SK-N-SH (cell line): ENCODE results near the gene FCAMR. TPM values are rescaled to one million over a fixed set of nuclear protein-coding genes. Genes with fewer than 3 reads are reported as not detected.

Experiments
- CTCF ChIA-PET: fragments of 300-600, 350-600 bp; formaldehyde crosslinking; extraction: SDS; loops from one replicate; lab custom pipeline; 2021; lab: Yijun Ruan, JAX
- POLR2A ChIA-PET: fragments of 350-600 bp; sonication (Branson Sonifier 250); formaldehyde crosslinking; extraction: SDS; loops from one replicate; lab custom pipeline; 2020; ENCODE audit warnings: antibody characterized with exemption, inconsistent platforms; lab: Yijun Ruan, JAX
- DNase-seq: peaks from one replicate; pipeline ENCODE4 v3.0.0; 2012
- H2AFZ ChIP-seq: fragments of 200-600 bp; sonication (generic); 2 replicates; pipeline ENCODE4 v1.8.1; 2016; ENCODE audit warnings: antibody characterized with exemption, mild to moderate bottlenecking, low read depth
- H3F3A ChIP-seq: fragments of 200-600 bp; sonication (generic); replicated peaks from 2 replicates; pipeline ENCODE3; 2016; ENCODE audit warnings: antibody characterized with exemption, mild to moderate bottlenecking; ENCODE audit not compliant: insufficient read depth
- H3K27ac ChIP-seq, 2 experiments: fragments of 200-500 bp in 1 of 2; fragments of 200-600 bp in 1 of 2; sonication (Bioruptor generic) in 1 of 2; sonication (generic), shearing (Covaris generic) in 1 of 2; 2 replicates each; pipeline versions ENCODE4 v1.5.1 to v1.6.1; 2014 to 2016; ENCODE audit warnings: low read depth in 2 of 2, inconsistent platforms in 1 of 2, low read length in 1 of 2, mild to moderate bottlenecking in 1 of 2, mixed read lengths in 1 of 2
- H3K27me3 ChIP-seq: fragments of 200-600 bp; sonication (generic), shearing (Covaris generic); 2 replicates; pipeline ENCODE4 v1.6.1; 2016; ENCODE audit warnings: mixed run types; ENCODE audit not compliant: insufficient read depth
- H3K36me3 ChIP-seq, 2 experiments: fragments of 200-500 bp in 1 of 2; fragments of 200-600 bp in 1 of 2; sonication (Bioruptor generic) in 1 of 2; sonication (generic) in 1 of 2; replicated peaks in 1 of 2; 2 replicates each; pipeline versions ENCODE3 to v1.5.1; 2014 to 2016; ENCODE audit warnings: low read length in 1 of 2, mild to moderate bottlenecking in 1 of 2; ENCODE audit not compliant: insufficient read depth in 2 of 2, control insufficient read depth in 1 of 2
- H3K4me1 ChIP-seq, 2 experiments: fragments of 200-500 bp in 1 of 2; fragments of 200-600 bp in 1 of 2; sonication (Bioruptor generic) in 1 of 2; sonication (generic), shearing (Covaris generic) in 1 of 2; 2 replicates each; pipeline versions ENCODE4 v1.5.1 to v1.6.1; 2014 to 2016; ENCODE audit warnings: low read depth in 1 of 2, low read length in 1 of 2, mixed run types in 1 of 2; ENCODE audit not compliant: insufficient read depth in 2 of 2, control insufficient read depth in 1 of 2
- H3K4me2 ChIP-seq: fragments of 200-600 bp; sonication (generic), shearing (Covaris generic); 2 replicates; pipeline ENCODE4 v1.6.1; 2017; ENCODE audit warnings: mixed run types
- H3K4me3 ChIP-seq, 2 experiments: fragments of 200-500 bp in 1 of 2; fragments of 200-600 bp in 1 of 2; sonication (Bioruptor generic) in 1 of 2; sonication (generic), shearing (Covaris generic) in 1 of 2; 2 replicates each; pipeline versions ENCODE4 v1.5.1 to v1.8.1; 2014 to 2016; ENCODE audit warnings: low read depth in 2 of 2, inconsistent platforms in 1 of 2, low read length in 1 of 2, mild to moderate bottlenecking in 1 of 2, mixed read lengths in 1 of 2, moderate library complexity in 1 of 2
- H3K79me2 ChIP-seq: fragments of 200-600 bp; sonication (generic); 2 replicates; pipeline ENCODE4 v1.8.1; 2017; ENCODE audit warnings: mild to moderate bottlenecking; ENCODE audit not compliant: insufficient read depth
- H3K9ac ChIP-seq: fragments of 200-600 bp; sonication (generic); 2 replicates; pipeline ENCODE4 v1.6.1; 2017; ENCODE audit warnings: mixed run types
- H3K9me2 ChIP-seq: fragments of 200-600 bp; sonication (generic); 2 replicates; pipeline ENCODE4 v1.6.1; 2017; ENCODE audit warnings: mixed run types
- H3K9me3 ChIP-seq: fragments of 200-600 bp; sonication (generic); 2 replicates; pipeline ENCODE4 v1.6.1; 2017; ENCODE audit warnings: mixed run types, mild to moderate bottlenecking, moderate library complexity
- H4K20me1 ChIP-seq: fragments of 200-600 bp; sonication (generic); 2 replicates; pipeline ENCODE4 v1.6.1; 2017; ENCODE audit warnings: mild to moderate bottlenecking, mixed run types; ENCODE audit not compliant: insufficient read depth
- CTCF ChIP-seq: fragments of 200-600 bp; sonication (generic); IDR thresholded peaks from 2 replicates; pipeline ENCODE4 v1.6.1; 2017; ENCODE audit warnings: antibody characterized with exemption, mild to moderate bottlenecking, moderate library complexity
- ELF1 ChIP-seq: IDR thresholded peaks from 2 replicates; pipeline ENCODE4 v1.4.0; 2012
- EP300 ChIP-seq, 2 experiments: IDR thresholded peaks; 2 replicates each; pipeline versions ENCODE4 v1.4.0 to v1.6.1; 2012; ENCODE audit warnings: borderline replicate concordance in 1 of 2, low read depth in 1 of 2, low read length in 1 of 2
- FOXJ3 ChIP-seq: sonication (generic); formaldehyde crosslinking; IDR thresholded peaks from 2 replicates; pipeline ENCODE4 v1.5.1; 2020; ENCODE audit warnings: mild to moderate bottlenecking, missing genetic modification reagents
- FOXM1 ChIP-seq: IDR thresholded peaks from 2 replicates; pipeline ENCODE4 v1.4.0; 2012; ENCODE audit warnings: low read depth, mild to moderate bottlenecking
- GATA2 ChIP-seq: sonication (generic); formaldehyde crosslinking; IDR thresholded peaks from 2 replicates; pipeline ENCODE4 v1.5.0; 2020; ENCODE audit warnings: mild to moderate bottlenecking, missing genetic modification reagents
- IRF3 ChIP-seq: fragments of 150-350 bp; IDR thresholded peaks from 2 replicates; pipeline ENCODE4 v1.6.1; 2016; ENCODE audit warnings: mild to moderate bottlenecking, low read depth, low read length
- MAX ChIP-seq: IDR thresholded peaks from 2 replicates; pipeline ENCODE4 v1.4.0; 2012; ENCODE audit warnings: low read depth
- MEF2A ChIP-seq: IDR thresholded peaks from 2 replicates; pipeline ENCODE4 v1.4.0; 2012; ENCODE audit warnings: low read depth, borderline replicate concordance
- MXI1 ChIP-seq: IDR thresholded peaks from 2 replicates; pipeline ENCODE4 v1.6.1; 2012; ENCODE audit warnings: mild to moderate bottlenecking, low read depth, low read length, improper control_type of control experiment
- NFIC ChIP-seq: IDR thresholded peaks from 2 replicates; pipeline ENCODE4 v1.4.0; 2012; ENCODE audit warnings: borderline replicate concordance
- NRF1 ChIP-seq: IDR thresholded peaks from 2 replicates; pipeline ENCODE4 v1.6.1; 2012; ENCODE audit warnings: low read depth, mild to moderate bottlenecking, low read length
- PBX3 ChIP-seq: IDR thresholded peaks from 2 replicates; pipeline ENCODE4; 2012
- RAD21 ChIP-seq: IDR thresholded peaks from 2 replicates; pipeline ENCODE4 v1.6.1; 2012; ENCODE audit warnings: mild to moderate bottlenecking, low read length
- RCOR1 ChIP-seq: fragments of 150-350 bp; IDR thresholded peaks from 2 replicates; pipeline ENCODE4 v1.6.1; 2017; ENCODE audit warnings: antibody characterized with exemption, low read length
- RFX5 ChIP-seq: IDR thresholded peaks from 2 replicates; pipeline ENCODE4 v1.6.1; 2012; ENCODE audit warnings: mild to moderate bottlenecking, improper control_type of control experiment, low read length
- RXRA ChIP-seq: IDR thresholded peaks from 2 replicates; pipeline ENCODE4 v1.4.0; 2012; ENCODE audit warnings: low read depth, mild to moderate bottlenecking, borderline replicate concordance
- SIN3A ChIP-seq: IDR thresholded peaks from 2 replicates; pipeline ENCODE4 v1.6.1; 2012; ENCODE audit warnings: low read depth, mild to moderate bottlenecking, low read length, moderate library complexity, borderline replicate concordance
- TAF1 ChIP-seq: IDR thresholded peaks from 2 replicates; pipeline ENCODE4 v1.6.1; 2012; ENCODE audit warnings: low read depth, mild to moderate bottlenecking, low read length, moderate library complexity, borderline replicate concordance
- TCF12 ChIP-seq: IDR thresholded peaks from 2 replicates; pipeline ENCODE4 v1.4.0; 2012
- TEAD4 ChIP-seq: IDR thresholded peaks from 2 replicates; pipeline ENCODE4 v1.4.0; 2012; ENCODE audit warnings: mild to moderate bottlenecking, borderline replicate concordance; ENCODE audit not compliant: insufficient read depth
- YY1 ChIP-seq: IDR thresholded peaks from 2 replicates; pipeline ENCODE4 v1.4.0; 2012; ENCODE audit warnings: low read depth, mild to moderate bottlenecking
- WGBS: methylation state at CpG from one replicate; pipeline ENCODE4 v1.1.6; 2017; ENCODE audit warnings: low lambda C conversion rate; 5-methylcytosine and 5-hydroxymethylcytosine counted together
- polyA plus RNA-seq, 3 experiments: library from polyadenylated mRNA; depleted of rRNA; stranded (reverse); fragments of >200 nt; gene quantifications; 2 replicates each; pipeline ENCODE4 v1.2.3, GENCODE V29; 2012

Gene FCAMR
- polyA plus RNA-seq, 1 of the 3 experiments (the other 2 are of a cell fraction): not detected

- ChIA-PET CTCF (interaction anchor here (1.1 to 1.3 kb wide), 4 partner anchors 13 to 318 kb away, joined by 3 to 5 read pairs (median 3); no protein-coding TSS in a partner anchor), POLR2A (no interaction called here)
- H3K4me1 ChIP-seq: no peaks in the 10 kb centered on the region
- H3K27me3 ChIP-seq: no peaks in the 10 kb centered on the region
- no peak overlapping the region for H3K4me2 ChIP-seq
- H3K79me2 ChIP-seq: no peaks in the 10 kb centered on the region
- TF ChIP-seq FOXM1: no peak
- TF ChIP-seq GATA2 (CRISPR knock-in tag): no peak
- TF ChIP-seq EP300 (IDR thresholded peaks at IDR 0.05; ENCODE audit: borderline replicate concordance in 1 of 2, low read depth in 1 of 2, low read length in 1 of 2): no peak
- TF ChIP-seq NRF1: no peak
- TF ChIP-seq YY1: no peak
- TF ChIP-seq MXI1: no peak
- TF ChIP-seq ELF1: no peak
- TF ChIP-seq SIN3A: no peak
- no peak for TF ChIP-seq RAD21
- TF ChIP-seq TCF12: no peak
- TF ChIP-seq CTCF: no peak
- WGBS: 77% methylated on average over 8 of the region's 11 CpGs
- H3F3A ChIP-seq: no peaks in the 10 kb centered on the region
- DNase-seq: no peak
- no peaks in the 10 kb centered on the region for H4K20me1 ChIP-seq
- H3K36me3 ChIP-seq: no peaks in the 10 kb centered on the region
- H3K9me3 ChIP-seq: no peaks in the 10 kb centered on the region
- no peak overlapping the region for H3K27ac ChIP-seq
- H3K9ac ChIP-seq: no peak overlapping the region
- H3K9me2 ChIP-seq: no peaks in the 10 kb centered on the region
- H2AFZ ChIP-seq: no peak overlapping the region
- no peak overlapping the region for H3K4me3 ChIP-seq
These were observed 45.0 kb downstream of the FCAMR start for GRCh38 chr1:206925106-206925736.

- CTCF ChIA-PET: interaction anchor here (1.1 to 1.3 kb wide), 4 partner anchors 12 to 317 kb away, joined by 3 to 5 read pairs (median 3); no protein-coding TSS in a partner anchor
- Histone ChIP-seq H3K4me2 (no peak overlapping the region), H3K36me3 (no peaks in the 10 kb centered on the region), H3K4me1 (no peaks in the 10 kb centered on the region), H3K4me3 (no peak overlapping the region), H3K9ac (no peak overlapping the region), H3F3A (no peaks in the 10 kb centered on the region), H3K27ac (no peak overlapping the region), H2AFZ (no peak overlapping the region), H3K9me2 (no peaks in the 10 kb centered on the region), H4K20me1 (no peaks in the 10 kb centered on the region), H3K79me2 (no peaks in the 10 kb centered on the region), H3K9me3 (no peaks in the 10 kb centered on the region), H3K27me3 (no peaks in the 10 kb centered on the region)
- WGBS: 87% methylated on average over 8 of the region's 8 CpGs
- no peak for TF ChIP-seq MXI1
- no peak for TF ChIP-seq FOXJ3 (CRISPR knock-in tag)
- no peak for TF ChIP-seq RFX5
- TF ChIP-seq EP300 (IDR thresholded peaks at IDR 0.05; ENCODE audit: borderline replicate concordance in 1 of 2, low read depth in 1 of 2, low read length in 1 of 2): no peak
- TF ChIP-seq NFIC: no peak
- TF ChIP-seq YY1: no peak
- no peak for TF ChIP-seq SIN3A
- no peak for TF ChIP-seq PBX3
- no peak for TF ChIP-seq RXRA
- no peak for TF ChIP-seq RAD21
- no peak for TF ChIP-seq TAF1
- TF ChIP-seq MAX: no peak
- TF ChIP-seq FOXM1: no peak
- TF ChIP-seq MEF2A: no peak
- TF ChIP-seq GATA2 (CRISPR knock-in tag): no peak
- no peak for TF ChIP-seq TEAD4
- TF ChIP-seq IRF3: no peak
- TF ChIP-seq RCOR1: no peak
- TF ChIP-seq ELF1: no peak
- POLR2A ChIA-PET: no interaction called here
- DNase-seq: no peak
These were observed 45.6 kb downstream of the FCAMR start for GRCh38 chr1:206924592-206925105.
